Fibroblast of peridontal ligament (primary cell): ENCODE data around the gene CSRP1.

Experiments
- DNase-seq: peaks from one replicate; pipeline ENCODE4 v3.0.0-alpha.2; 2010; ENCODE audit errors: extremely low read depth

The CSRP1 gene

DNA sequence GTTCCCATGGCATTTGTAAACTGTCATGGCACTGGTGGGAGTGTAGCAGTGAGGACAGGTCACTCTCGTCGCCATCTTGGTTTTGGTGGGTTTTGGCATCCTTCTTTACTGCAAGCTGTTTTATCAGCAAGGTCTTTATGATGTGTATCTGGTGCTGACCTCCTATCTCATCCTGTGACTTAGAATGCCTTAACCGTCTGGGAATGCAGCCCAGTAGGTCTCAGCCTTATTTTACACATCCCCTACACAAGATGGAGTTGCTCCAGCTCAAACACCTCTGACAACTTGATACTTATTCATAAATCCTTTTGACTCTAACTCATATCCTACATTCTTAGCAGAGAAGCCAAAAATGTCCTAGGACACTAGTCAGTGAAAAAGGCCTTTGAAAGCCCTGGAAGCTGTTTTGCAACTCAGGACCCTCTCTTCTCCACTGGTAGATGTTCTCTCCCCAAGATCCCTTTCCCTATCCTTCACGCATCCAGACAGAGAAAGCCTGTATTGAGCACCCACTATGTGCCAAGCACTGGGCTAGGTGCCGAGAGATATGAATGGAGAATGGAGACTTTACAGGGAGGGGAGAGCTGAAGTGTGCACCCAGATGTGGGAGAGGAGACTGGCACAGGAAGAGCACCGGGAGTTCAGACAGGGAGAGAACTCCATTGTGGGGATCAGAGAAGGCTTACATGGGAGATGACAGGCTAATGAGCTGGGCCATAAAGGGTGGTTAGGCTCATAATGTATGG lies 6.7 kb upstream of the CSRP1 start:
- DNase-seq: no peak

DNA sequence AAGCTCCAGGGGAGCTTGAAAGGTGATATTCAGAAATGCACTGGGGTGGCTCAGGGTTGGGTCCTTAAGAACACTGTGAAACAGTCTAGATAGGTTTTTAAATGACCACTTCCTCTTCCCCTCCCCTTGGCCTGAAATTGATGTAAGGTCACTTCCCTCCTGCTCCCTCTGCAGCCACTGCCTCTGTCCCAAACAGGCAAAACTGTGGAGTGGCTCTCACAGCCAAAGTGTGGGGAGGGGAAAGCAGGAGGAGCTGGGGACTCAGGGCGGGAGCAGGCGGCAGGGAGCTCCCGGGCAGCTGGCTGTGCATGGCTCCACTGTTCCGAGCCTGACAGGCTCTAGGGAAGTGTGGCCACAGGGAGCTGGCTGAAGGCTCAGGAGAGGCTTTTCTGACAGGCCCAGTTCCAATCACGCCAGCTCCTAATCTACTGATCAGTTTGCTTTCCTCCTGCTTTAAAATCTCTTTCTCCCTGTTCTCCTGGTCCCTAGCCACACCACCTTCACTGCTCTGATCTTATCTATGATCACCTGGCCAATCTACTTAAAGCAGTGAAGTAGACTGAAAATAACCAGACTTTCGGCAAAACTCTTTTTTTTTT lies 5.1 kb upstream of the CSRP1 start:
- no peak for DNase-seq

DNA sequence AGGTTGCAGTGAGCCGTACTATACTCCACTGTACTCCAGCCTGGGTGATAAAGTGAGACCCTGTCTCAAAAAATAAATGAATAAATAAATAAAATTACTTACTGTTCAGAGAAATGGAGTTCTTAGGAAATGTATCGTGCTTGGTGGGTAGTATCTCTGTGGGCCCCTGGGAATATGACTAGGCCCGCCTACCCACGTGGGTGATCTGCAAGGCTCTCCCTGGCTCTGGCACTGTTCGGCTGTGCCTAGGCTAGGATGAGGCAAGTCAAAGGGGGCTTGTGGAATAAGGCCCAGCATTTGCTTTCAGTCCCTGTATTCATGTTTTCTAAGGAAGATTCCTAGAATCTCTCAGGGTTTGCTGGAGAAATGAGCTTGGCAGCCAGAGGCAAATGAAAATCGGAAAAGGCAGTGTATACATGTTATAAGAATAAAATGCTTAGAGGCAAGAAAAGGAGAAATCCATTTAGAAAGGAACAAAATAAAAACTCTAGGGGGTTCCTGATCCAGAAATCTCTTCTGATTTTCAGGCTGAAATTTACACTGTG lies 4.5 kb upstream of the CSRP1 start:
- DNase-seq: peak; percentile 39

DNA sequence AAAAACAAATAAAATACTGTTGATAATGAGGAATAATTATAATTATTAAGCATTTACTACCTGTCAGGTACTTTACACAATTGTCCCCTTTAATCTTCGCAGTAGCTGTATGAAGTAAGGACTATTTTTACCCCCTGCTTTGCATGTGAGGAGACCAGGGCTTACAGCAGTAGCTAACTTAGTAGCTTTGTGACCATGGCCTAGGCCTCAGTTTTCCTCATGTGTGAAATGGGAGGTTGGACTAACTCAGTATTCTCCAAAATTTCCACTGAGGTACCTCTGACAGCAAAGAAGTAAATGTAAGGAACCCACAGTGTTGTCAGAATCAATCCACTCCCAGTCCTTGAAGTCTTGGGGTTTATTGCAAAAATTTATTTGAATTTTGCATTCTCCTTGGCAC lies 3.8 kb upstream of the CSRP1 start:
- DNase-seq: no peak

DNA sequence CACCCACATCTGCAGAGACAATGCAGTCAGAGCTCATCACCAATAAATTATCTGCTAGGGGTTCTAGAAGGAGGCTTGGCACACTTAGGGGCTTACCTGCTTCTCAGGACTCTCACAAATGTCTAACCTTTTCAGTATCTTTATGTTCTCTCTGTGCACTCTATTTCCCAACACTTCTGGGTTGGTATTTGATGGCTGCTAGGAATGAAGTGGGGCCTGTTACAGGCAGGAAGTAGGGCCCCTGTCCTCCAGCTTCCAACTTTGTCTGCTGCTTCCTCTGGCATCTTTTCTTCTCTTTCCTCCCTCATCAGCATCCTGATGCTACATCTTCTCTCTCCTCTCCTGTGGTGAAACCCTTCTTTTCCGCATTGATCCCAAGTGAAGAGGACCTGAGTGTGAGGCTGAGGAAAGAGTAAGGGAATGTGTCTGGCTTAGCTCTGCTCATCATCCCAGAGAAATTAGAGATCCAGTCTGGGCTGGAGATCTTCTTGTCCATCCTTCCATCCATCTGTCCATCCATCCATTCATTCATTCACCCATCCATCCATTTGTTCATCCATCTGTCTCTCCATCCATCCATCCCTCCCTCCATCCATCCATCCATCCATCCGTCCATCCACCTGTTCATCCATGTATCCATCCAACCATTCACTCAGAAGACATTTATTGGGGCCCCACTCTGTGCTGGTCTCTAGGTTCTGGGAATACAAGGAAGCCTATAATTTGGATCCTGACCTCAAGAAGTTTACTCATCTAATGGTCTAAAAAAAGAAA lies 2.9 kb upstream of the CSRP1 start:
- no peak for DNase-seq

DNA sequence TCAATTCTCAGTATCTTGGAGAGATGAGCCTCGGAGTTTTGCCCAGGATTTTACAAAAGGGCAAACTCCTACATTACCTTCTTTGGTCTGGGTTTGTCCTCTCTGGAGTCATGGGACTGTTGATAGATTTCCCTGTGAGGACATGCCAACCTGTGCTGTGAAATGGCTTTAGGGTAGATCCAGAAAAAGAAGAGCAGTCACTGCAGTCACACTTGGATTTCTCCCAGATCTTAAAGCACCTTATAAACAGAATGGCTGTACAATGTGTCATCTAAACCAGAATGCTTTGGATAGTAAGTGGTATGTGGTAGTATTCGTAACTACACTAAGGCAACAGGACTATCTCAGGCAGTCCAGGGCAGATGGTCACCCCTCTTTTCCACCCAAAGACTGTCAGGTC lies 1.9 kb upstream of the CSRP1 start:
- peak; percentile 51 for DNase-seq

DNA sequence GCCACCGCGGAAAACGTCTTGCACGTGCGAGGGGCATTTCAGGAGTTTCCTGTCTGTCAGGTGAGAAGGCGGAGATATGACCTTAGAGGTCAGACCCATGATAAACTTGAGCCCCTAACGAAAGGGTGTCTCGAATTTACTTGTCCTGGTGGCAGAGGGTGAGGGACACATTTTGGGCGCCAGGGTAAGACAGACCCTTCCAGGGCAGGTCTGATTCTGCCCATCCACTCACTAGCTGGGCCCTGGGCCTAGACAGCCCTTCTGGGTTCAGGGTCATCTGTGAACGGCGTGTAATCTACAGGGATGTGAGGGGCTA lies 395 bp upstream of the CSRP1 start:
- DNase-seq: no peak

DNA sequence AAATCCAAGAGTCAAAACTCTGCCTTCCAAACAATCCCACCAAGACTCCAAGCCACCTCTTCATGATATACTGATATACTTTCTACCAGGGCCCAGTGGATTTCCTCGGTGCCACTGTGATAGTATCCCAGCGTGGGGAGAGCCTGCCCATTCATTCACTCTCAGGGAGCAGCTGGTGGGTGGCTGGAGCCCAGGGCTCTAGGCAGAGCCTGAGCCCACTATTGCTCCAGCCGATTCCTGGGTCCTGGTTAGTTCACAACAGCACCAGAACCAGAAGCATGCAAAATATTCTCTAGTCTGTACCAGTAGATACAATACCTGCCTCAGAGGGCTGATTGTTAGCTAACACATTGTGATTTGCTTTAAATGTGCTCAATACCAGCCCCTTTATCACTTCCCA lies 831 bp downstream of the CSRP1 start:
- DNase-seq: no peak

DNA sequence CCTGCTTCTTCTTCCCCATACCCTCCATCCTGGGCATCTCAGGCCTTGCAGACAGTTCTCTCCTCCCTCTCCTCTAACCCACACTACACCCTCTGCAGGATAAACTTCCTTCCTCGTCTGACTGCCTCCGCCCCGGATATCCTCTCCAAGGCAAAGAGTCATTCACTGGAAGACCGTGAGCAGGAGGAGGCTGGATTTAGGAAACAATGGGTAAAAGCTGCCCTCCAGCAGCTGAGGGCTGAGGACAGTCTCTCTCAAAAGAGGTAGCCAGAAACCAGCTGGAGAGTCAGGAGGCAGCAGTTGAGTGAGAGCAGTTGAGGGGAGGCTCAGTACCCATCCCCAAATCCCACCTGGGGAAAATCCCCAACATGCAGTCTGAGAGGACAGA lies 1.4 kb downstream of the CSRP1 start:
- peak; percentile 79 for DNase-seq

DNA sequence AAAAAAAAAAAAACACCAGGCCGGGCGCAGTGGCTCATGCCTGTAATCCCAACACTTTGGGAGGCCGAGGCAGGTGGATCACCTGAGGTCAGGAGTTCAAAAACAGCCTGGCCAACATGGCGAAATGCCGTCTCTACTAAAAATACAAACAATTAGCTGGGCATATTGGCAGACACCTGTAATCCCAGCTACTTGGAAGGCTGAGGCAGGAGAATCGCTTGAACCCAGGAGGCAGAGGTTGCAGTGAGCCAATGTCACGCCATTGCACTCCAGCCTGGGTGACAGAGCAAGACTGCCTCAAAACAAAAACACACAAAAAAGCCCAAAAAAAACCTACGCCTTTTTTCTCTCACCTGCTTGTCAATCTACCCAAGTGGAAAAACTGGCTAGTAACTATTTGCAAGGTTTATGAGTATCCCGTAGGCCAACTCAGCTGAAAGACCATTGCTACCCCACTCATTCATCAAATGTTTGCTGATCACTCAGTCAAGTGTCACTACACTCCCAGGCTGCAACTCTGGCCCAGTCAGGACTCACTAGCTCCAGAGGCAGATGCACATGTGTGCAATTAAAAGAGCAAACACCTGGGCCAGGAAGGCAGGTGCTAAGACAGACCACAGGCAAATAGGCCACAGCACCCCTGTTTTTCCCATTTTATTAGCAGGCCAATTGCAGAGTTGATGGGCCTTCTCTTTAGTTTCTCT lies 2.0 kb downstream of the CSRP1 start:
- DNase-seq: no peak

DNA sequence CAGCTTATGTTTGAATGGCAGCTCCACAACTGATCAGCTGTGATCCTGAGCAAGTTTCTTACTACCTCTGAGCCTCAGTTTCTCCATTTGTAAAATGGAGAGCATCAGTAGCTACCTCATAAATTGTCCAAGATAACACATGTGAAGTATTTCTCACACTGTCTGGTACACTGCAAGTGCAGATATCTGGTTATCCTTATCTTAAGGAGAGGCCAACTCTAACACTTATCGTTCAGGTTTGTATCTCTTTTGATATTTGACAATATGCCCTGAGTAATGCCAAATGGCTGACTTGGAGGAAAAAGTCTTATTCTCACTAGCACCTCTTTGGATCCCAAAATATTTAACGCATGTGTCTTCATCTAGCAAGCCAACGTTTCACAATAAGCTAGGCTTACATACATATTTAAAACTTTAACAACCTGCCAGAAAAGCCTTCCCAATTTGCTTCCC lies 2.7 kb downstream of the CSRP1 start:
- peak; percentile 74 for DNase-seq

DNA sequence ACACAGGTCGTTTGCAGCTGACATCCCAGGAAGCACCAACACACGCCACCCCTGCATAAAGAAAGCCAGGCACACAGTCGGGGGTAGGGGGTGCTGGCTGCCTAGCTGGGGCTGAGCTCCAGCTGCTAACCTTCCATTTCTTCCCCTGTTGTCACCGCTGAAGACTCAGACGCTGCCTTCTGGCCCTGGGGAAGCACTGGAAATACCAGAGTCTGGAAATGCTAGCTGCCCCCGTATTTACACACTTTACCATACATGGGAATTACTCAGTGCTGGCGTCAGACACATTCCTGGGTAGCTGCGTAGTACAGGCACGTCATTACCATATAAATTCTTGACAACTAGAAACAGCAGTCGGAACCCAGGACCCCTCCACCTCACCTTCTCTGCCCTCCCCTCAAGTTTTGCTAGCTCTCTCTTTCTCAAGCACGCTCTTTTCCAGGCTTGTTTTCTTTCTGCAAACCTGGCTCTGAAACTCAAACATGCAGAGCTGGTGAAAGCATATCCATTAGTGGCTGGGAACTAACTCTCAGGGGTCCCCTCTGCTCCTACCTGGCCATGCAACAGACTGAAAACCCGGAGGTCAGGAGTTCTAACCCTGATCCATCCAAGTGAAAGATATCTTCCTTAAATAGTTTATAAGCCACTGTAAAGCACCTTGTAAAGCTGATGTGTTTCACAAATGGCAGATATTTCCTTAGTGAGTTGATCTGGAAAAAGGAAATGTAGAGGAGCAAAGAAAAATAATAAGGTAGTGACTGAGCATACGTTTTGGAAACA lies 3.3 kb downstream of the CSRP1 start:
- DNase-seq: peak; percentile 99

DNA sequence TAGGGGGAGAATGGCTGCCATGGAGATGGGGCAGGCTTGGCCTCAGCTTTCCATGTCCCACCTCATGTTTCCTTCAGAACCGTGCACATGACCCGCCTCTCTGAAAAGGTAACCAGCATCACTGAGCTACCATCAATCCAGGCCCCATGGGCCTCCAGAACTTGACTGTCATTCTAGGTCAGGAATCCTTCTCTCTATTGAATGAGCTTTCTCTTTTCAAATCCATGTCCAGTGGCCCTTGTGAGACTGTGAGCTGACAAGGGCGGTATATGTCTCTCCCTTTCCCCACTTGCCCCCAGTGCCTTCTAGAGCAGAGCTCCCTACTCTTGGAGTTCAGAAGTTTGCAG lies 4.4 kb downstream of the CSRP1 start:
- DNase-seq: no peak

DNA sequence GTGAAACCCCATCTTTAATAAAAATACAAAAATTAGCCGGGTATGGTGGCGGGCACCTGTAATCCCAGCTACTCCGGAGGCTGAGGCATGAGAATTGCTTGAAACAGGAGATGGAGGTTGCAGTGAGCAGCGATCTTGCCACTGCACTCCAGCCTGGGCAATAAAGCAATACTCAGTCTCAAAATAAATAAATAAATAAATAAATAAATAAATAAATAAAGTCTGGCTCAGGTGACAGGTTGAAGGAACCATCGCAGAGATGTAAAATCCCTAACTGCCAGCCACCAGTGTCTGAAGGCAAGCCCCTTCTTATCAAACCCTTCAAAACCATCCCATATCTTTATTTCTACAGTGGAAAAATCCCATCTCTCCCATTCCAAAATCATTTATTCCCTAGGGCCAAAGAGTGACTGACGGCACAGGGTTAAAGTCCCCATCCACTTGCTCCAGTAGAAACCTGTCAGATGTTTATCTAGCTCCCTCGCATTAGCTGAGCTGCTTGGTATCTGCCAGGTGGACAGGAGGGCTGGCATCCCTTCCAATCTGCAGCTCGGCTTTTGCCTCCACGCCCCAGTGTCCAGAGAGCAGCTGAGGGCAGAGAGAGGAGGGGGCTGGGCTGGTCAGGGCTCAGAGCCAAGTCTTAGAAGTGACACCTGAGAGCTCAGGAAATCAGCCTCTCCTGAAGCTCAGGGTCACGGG lies 5.0 kb downstream of the CSRP1 start:
- no peak for DNase-seq

DNA sequence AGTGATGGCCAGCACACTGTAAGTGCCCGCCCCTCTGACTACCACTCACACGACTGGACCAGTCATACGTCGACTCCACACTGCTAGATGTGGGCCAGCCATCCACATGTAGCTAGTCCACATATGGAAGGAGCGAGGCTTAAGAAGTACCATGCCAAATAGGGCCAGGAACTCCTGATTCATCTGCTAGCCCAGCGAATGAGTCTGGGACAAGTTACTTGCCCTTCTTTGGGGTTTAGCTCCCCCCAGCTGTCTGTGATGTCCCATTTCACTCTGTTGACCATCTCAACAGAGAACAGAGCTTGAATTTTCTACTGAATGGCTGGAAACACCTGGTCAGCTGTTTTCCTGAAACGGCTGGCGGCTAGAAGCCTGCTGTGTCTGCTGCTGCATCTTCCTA lies 5.8 kb downstream of the CSRP1 start:
- DNase-seq: peak; percentile 72

DNA sequence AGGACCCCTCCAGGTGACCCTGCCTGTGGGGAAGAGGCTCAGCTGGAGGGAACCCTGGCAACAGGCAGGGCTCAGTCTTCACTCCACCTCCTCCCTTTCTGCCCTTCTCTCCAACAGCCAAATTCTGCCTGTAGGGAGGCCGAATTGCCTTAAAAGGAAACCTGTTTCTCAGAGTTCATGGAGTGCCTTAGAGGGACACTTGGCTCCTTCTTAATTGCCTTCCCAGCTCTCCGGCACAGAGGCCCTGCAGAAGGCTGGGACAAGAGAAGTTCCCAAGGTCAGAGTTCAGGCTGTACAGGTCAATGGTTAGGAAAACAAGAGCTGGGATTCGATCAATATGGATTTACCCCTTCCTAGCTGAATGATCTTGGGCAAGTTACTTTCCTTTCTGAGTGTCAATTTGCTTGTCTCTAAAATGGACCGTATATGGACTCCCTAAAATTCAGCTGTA lies 6.2 kb downstream of the CSRP1 start:
- DNase-seq: peak; percentile 71

DNA sequence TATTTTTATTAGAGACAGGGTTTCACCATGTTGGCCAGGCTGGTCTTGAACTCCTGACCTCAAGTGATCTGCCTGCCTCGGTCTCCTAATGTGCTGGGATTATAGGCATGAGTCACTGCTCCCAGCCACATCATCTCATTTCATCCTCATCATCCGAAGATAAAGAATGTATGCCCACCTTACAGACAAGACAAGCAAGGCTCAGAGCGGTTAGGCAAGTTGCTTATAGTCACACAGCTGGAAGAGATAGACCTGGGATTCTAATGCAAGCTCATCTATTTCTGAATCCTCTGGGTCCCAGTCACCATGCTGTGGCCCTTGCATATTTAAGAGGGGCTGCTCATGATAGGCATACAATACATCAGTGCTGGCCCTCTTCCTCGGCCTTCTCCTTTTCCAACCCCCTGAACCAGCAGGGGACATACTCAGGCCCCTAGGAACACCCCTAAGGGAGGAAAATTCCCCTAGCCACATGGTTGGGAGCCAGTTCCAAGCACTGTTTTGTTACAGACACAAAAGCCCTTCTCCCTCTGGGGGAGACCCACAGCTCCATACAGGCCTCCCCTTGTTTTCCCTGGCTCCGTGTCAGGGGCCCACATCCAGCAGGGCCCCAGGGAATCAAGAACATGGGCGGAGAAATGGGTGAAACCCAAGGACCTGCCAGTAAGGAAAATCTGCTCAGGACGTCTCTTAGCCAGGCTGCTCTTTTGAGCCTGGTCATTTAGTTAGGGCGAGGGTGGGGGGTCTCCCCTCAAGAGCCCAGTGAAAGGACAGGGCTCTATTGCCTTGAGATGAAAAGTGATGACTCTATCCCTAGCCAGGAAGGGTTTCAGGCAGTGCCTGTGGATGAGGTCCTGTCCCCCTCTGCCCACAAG lies 6.9 kb downstream of the CSRP1 start:
- DNase-seq: peak; percentile 29

DNA sequence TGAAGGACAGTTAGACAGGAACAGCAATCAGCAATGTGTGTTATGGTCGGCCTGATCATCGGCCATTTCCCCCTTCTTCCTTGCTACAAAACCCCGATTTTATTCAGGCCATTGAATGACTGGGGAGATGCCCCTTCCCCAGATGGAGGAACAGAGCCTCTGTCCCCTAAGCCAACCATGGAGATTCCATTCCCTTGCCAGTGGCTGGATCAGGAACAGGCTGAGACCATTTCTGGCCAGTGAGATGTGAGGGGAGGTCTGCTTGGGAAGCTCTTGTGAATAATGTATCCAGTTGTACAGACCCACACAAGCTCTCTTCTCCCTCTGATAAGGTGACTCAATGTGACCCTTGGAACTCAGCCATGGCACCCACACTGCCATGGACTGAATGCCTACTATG lies 7.7 kb downstream of the CSRP1 start:
- no peak for DNase-seq

DNA sequence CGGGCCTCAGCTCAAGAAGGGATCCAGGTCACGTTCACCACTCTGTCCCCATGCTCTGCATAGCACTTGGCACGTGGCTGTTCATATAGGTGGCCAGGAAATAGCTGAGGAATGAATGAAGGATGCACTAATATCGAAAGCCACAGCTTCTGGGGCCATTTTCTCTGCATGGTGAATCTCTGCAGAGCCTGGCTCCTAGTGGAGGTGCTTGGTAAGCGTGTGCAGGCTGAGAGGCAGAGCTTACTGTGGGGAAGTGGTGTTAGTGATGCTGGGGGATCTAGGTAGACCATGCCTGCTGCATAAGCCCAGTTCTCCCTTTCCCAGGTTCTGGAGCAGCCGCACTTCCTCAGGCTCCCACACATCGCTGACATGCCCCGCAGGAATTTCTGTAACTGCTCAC lies 8.3 kb downstream of the CSRP1 start:
- DNase-seq: no peak
